Measurements from ENCODE around the gene PPIE. TPM values are rescaled to one million over a fixed set of nuclear protein-coding genes. Genes with fewer than 3 reads are reported as not detected.

PPIE gene
- total and polyA plus RNA-seq, 12 donors = 34.3 to 78.9 (median 42.8) TPM

- Histone ChIP-seq H3K4me3 (no peak overlapping the region), H3K9me3 (replicated peaks in 1 of 3) (no peaks in the 10 kb centered on the region), H3K36me3 (replicated peaks in 1 of 2) (no peaks in the 10 kb centered on the region), H3K4me1 (replicated peaks in 1 of 2) (no peaks in the 10 kb centered on the region), H3K27ac (no peak overlapping the region), H3K27me3 (no peaks in the 10 kb centered on the region)
- TF ChIP-seq CTCF (IDR thresholded peaks at IDR 0.05) = no peak
- no peak for TF ChIP-seq POLR2A (IDR thresholded peaks at IDR 0.05)
- intact Hi-C loops (cut with DNase I) = no loop called here
- WGBS, 4 donors = 61 to 74% (median 68%) methylated on average over 6 of the region's 8 CpGs
- no peak for DNase-seq
Observed at GRCh38 chr1:39808784-39809517, 70.3 kb downstream of the PPIE start.

DNA sequence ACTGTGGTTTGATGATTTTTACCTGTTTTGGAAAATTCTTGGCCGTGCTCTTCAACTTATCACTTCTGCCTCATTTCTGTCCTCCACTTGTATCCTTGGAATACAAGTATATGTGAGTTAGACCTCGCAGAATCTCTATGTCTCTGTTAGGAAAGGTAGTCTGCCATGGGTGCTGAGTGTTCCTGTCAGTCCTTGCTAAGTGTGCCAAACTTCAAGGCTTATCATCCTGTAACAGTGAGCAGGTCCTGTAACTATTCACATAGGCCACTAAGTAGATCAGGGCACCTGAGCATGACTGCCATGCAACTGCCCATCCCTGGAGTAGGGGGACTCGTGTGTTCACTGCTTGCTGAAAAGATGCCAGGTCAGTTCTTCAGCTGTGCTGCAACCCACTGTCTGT is 74.2 kb downstream of the PPIE start:
- H3K4me1 ChIP-seq (replicated peaks in 1 of 2) = no peaks in the 10 kb centered on the region
- H3K27me3 ChIP-seq = no peaks in the 10 kb centered on the region
- H3K4me3 ChIP-seq = no peak overlapping the region
- no peak overlapping the region for H3K27ac ChIP-seq
- intact Hi-C loops (cut with DNase I) = no loop called here
- WGBS, 4 donors = 70 to 79% (median 72%) methylated on average over 3 of the region's 3 CpGs
- DNase-seq = no peak
- no peaks in the 10 kb centered on the region for H3K36me3 ChIP-seq (replicated peaks in 1 of 2)
- TF ChIP-seq POLR2A (IDR thresholded peaks at IDR 0.05) = no peak
- no peak for TF ChIP-seq CTCF (IDR thresholded peaks at IDR 0.05)
- H3K9me3 ChIP-seq (replicated peaks in 1 of 3) = no peaks in the 10 kb centered on the region

Small RNA genes within 50 kb of the gene (small RNA-seq; reads per million reads assigned to genes)
- gene AL033527.1 (0 reads per million in 2 donors), gene RNU7-121P (0 reads per million in 2 donors)

Other genes starting within 250 kb of the PPIE start
- 1 to 10 TPM in 4 of 9 donors, under 1 TPM in 5; 0.18 to 1.7 (median 0.57) TPM for gene BMP8A, start 247.2 kb upstream of the PPIE start, total RNA-seq
- gene BMP8A, start 247.2 kb upstream of the PPIE start, polyA plus RNA-seq = under 1 TPM in 2 of 3 donors, not detected in 1; 0.09 to 0.24 TPM
- gene PABPC4, start 162.1 kb upstream of the PPIE start, total RNA-seq = 100 to 1,000 TPM; 108 to 354 (median 171) TPM
- 100 to 1,000 TPM; 285 to 347 (median 290) TPM for gene PABPC4, start 162.1 kb upstream of the PPIE start, polyA plus RNA-seq
- 10 to 100 TPM in 7 of 9 donors, 1 to 10 TPM in 2; 2.4 to 27.7 (median 14.9) TPM for gene HEYL, start 99.2 kb upstream of the PPIE start, total RNA-seq
- gene HEYL, start 99.2 kb upstream of the PPIE start, polyA plus RNA-seq = 10 to 100 TPM in 1 of 3 donors, 1 to 10 TPM in 2; 7.4 to 18.2 (median 8.1) TPM
- gene NT5C1A, start 66.8 kb upstream of the PPIE start, total RNA-seq = 1 to 10 TPM in 4 of 9 donors, under 1 TPM in 4, not detected in 1; 0.43 to 7.8 (median 1.6) TPM
- gene NT5C1A, start 66.8 kb upstream of the PPIE start, polyA plus RNA-seq = 1 to 10 TPM in 1 of 3 donors, under 1 TPM in 2; 0.17 to 1.0 (median 0.97) TPM
- 1 to 10 TPM in 3 of 9 donors, under 1 TPM in 2, not detected in 4; 0.42 to 6.4 (median 3.0) TPM for gene HPCAL4, start 47.4 kb upstream of the PPIE start, total RNA-seq
- gene HPCAL4, start 47.4 kb upstream of the PPIE start, polyA plus RNA-seq = 1 to 10 TPM; 1.1 to 9.9 (median 3.9) TPM
- 1 to 10 TPM in 2 of 9 donors, under 1 TPM in 6, not detected in 1; 0.06 to 2.1 (median 0.38) TPM for gene OXCT2, start 32.5 kb downstream of the PPIE start, total RNA-seq
- 1 to 10 TPM in 1 of 3 donors, under 1 TPM in 2; 0.42 to 2.4 (median 0.71) TPM for gene OXCT2, start 32.5 kb downstream of the PPIE start, polyA plus RNA-seq
- 1 to 10 TPM in 3 of 9 donors, under 1 TPM in 5, not detected in 1; 0.09 to 5.9 (median 0.25) TPM for gene BMP8B, start 50.0 kb downstream of the PPIE start, total RNA-seq
- gene BMP8B, start 50.0 kb downstream of the PPIE start, polyA plus RNA-seq = 1 to 10 TPM; 1.0 to 3.7 (median 2.3) TPM
- gene TRIT1, start 144.6 kb downstream of the PPIE start, total RNA-seq = 10 to 100 TPM in 7 of 9 donors, 1 to 10 TPM in 2; 7.1 to 20.7 (median 12.3) TPM
- gene TRIT1, start 144.6 kb downstream of the PPIE start, polyA plus RNA-seq = 10 to 100 TPM; 17.8 to 24.4 (median 21.4) TPM
- under 1 TPM in 8 of 9 donors, not detected in 1; 0.24 to 0.69 (median 0.37) TPM for gene MYCL, start 163.0 kb downstream of the PPIE start, total RNA-seq
- gene MYCL, start 163.0 kb downstream of the PPIE start, polyA plus RNA-seq = under 1 TPM; 0.07 to 0.40 (median 0.24) TPM
- 1 to 10 TPM in 5 of 9 donors, under 1 TPM in 4; 0.17 to 3.2 (median 1.3) TPM for gene MFSD2A, start 216.3 kb downstream of the PPIE start, total RNA-seq
- gene MFSD2A, start 216.3 kb downstream of the PPIE start, polyA plus RNA-seq = 1 to 10 TPM; 1.1 to 2.4 (median 1.7) TPM

Measured in adrenal gland (tissue), 12 donors.